ENCODE data around the gene SLC17A1.
"Not testable (repeated sequence)": the region's sequence is repeated elsewhere in the genome, so short reads cannot be mapped to it uniquely, and the experiment has no call there.

SLC17A1 gene

DNA sequence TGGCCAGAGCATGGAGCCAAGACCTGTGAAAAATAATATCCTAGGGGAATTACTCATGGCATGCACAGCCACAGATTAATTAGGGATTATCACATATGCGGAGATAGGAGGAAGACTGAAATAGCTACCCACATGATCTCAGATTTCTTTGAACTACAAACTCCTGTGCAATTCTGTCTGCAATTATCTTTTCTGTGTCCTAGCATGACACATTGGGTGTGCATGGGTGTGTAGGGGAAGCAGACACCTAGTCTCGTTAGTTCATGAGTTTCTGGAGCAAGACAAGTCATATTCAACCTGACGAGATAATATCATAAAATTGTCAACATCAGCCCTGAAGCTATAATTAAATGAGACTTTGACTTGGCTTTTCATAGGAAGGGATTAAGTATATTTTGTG, 80.9 kb downstream of the SLC17A1 start:
- FAIRE-seq (no peak), DNase-seq (ENCODE audit: insufficient read length, low spot score) (no peak)
- TF ChIP-seq POLR2AphosphoS5 (IDR thresholded peaks at IDR 0.05; ENCODE audit: low read depth, low read length), result no peak
- TF ChIP-seq TAF1 (IDR thresholded peaks at IDR 0.05; ENCODE audit: low read depth, low read length), result no peak
- TF ChIP-seq POLR2A (IDR thresholded peaks at IDR 0.05; ENCODE audit: low read depth, low read length), result no peak

DNA sequence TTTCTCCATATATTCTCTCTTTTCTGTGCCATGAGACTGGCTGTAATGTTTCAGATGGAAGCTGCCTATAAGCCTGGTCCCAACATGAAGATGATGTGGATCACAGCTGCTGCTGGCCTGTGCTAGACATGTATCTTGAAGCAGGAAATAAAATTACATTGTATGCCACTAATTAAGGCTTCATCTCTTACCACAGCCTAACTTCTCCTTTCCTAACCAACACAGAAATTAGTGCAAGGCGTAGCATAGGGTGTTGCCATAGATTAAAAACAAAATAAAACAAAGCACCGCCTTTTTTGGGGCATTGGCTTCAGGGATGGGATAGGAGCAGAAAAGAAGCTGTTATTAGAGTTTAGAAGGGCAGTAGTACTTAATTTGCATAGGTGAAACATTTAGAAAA, 82.0 kb downstream of the SLC17A1 start:
- DNase-seq (ENCODE audit: insufficient read length, low spot score), result no peak
- no peak for FAIRE-seq
- TF ChIP-seq POU2F2 (IDR thresholded peaks at IDR 0.05; ENCODE audit: low read depth, low read length) (no peak), POLR2AphosphoS5 (IDR thresholded peaks at IDR 0.05; ENCODE audit: low read depth, low read length) (no peak), TAF1 (IDR thresholded peaks at IDR 0.05; ENCODE audit: low read depth, low read length) (no peak), POLR2A (IDR thresholded peaks at IDR 0.05; ENCODE audit: low read depth, low read length) (no peak), PAX5 (IDR thresholded peaks at IDR 0.05; ENCODE audit: insufficient read depth, low read length, severe bottlenecking) (no peak), SPI1 (IDR thresholded peaks at IDR 0.05; ENCODE audit: low read depth, low read length) (no peak)

DNA sequence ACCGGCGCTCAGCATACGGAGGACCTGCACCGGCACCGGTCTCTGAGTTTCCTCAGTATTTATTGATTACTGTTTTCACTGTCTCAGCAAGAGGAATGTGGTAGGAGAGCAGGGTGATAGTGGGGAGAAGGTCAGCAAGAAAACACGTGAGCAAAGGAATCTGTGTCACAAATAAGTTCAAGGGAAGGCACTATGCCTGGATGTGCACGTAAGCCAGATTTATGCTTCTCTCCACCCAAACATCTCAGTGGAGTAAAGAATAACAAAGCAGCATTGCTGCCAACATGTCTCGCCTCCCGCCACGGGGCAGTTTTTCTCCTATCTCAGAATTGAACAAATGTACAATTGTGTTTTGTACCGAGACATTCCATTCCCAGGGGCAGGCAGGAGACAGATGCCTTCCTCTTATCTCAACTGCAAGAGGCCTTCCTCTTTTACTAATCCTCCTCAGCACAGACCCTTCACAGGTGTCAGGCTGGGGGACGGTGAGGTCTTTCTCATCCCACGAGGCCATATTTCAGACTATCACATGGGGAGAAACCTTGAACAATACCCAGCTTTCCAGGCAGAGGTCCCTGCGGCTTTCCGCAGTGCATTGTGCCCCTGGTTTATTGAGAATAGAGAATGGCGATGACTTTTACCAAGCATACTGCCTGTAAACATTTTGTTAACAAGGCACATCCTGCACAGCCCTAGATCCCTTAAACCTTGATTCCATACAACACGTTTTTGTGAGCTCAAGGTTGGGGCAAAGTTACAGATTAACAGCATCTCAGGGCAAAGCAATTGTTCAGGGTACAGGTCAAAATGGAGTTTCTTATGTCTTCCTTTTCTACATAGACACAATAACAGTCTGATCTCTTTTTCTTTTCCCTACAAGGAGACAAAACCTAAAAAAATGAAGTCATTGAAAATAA, 83.0 kb downstream of the SLC17A1 start:
- not testable (repeated sequence) for FAIRE-seq; DNase-seq (ENCODE audit: insufficient read length, low spot score)

DNA sequence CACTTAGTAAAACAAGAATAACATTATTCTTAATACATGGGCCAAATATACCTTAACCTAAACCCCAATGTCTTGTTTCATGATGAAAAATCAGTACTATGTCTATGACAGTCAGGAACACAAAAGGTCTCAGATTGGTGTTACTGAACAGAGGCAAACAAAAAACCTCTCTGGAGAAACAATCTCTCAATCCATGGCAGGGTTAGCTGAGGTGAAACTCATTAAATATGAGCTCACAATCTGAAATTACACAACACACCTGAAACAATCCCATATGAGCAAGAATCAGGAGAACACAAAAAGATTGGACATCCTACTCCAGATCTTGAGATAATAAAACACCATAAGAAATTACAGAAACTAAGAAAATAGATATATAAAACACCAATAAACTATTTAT, 83.8 kb downstream of the SLC17A1 start:
- no peak for TF ChIP-seq SPI1 (IDR thresholded peaks at IDR 0.05; ENCODE audit: low read depth, low read length)
- TF ChIP-seq POLR2AphosphoS5 (IDR thresholded peaks at IDR 0.05; ENCODE audit: low read depth, low read length), result no peak
- no peak for TF ChIP-seq TAF1 (IDR thresholded peaks at IDR 0.05; ENCODE audit: low read depth, low read length)
- no peak for TF ChIP-seq POLR2A (IDR thresholded peaks at IDR 0.05; ENCODE audit: low read depth, low read length)
- TF ChIP-seq PAX5 (IDR thresholded peaks at IDR 0.05; ENCODE audit: insufficient read depth, low read length, severe bottlenecking), result no peak
- TF ChIP-seq POU2F2 (IDR thresholded peaks at IDR 0.05; ENCODE audit: low read depth, low read length), result no peak
- DNase-seq (ENCODE audit: insufficient read length, low spot score), result no peak
- no peak for FAIRE-seq

DNA sequence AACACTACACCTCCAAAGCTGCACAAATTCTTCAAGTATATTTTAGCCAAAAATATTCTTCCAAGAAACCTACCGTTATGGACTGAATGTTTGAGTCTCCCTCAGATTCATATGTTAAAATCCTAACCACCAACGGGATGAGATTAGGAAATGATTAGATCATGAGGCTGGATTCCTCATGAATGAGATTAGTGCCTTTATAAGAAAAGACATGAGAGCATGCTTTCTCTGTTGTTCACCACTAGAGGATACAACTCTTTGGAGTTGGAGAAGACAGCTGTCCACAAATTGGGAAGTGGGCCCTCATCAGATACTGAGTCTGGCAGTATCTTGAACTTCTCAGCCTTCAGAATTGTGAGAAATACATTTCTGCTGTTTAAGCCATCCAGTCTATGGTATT, 84.4 kb downstream of the SLC17A1 start:
- no peak for TF ChIP-seq POU2F2 (IDR thresholded peaks at IDR 0.05; ENCODE audit: low read depth, low read length)
- TF ChIP-seq POLR2A (IDR thresholded peaks at IDR 0.05; ENCODE audit: low read depth, low read length), result no peak
- TF ChIP-seq POLR2AphosphoS5 (IDR thresholded peaks at IDR 0.05; ENCODE audit: low read depth, low read length), result no peak
- TF ChIP-seq TAF1 (IDR thresholded peaks at IDR 0.05; ENCODE audit: low read depth, low read length), result no peak
- no peak for TF ChIP-seq PAX5 (IDR thresholded peaks at IDR 0.05; ENCODE audit: insufficient read depth, low read length, severe bottlenecking)
- no peak for TF ChIP-seq SPI1 (IDR thresholded peaks at IDR 0.05; ENCODE audit: low read depth, low read length)
- DNase-seq (ENCODE audit: insufficient read length, low spot score) (no peak), FAIRE-seq (no peak)

DNA sequence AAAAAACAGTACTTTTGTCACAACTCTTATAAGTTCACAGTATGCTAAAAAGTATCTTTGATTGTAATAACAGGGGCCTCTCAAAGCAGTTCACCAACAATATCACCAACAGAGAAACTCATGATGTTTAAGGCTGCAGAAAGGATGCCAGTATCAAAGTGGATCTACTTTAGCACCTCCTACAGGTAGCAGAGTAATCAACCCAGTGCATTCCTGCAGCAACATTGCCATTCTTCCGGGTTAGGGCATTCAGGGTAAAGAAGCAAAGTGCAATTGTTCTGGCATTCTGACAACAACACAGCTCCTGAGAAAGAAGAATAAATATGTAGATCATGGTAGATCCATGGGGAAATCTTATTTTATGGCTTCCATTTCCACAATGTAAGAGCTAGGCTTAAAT, 84.9 kb downstream of the SLC17A1 start:
- DNase-seq (ENCODE audit: insufficient read length, low spot score) (no peak), FAIRE-seq (no peak)
- TF ChIP-seq POLR2AphosphoS5 (IDR thresholded peaks at IDR 0.05; ENCODE audit: low read depth, low read length) (no peak), POLR2A (IDR thresholded peaks at IDR 0.05; ENCODE audit: low read depth, low read length) (no peak), PAX5 (IDR thresholded peaks at IDR 0.05; ENCODE audit: insufficient read depth, low read length, severe bottlenecking) (no peak), SPI1 (IDR thresholded peaks at IDR 0.05; ENCODE audit: low read depth, low read length) (no peak), POU2F2 (IDR thresholded peaks at IDR 0.05; ENCODE audit: low read depth, low read length) (no peak), TAF1 (IDR thresholded peaks at IDR 0.05; ENCODE audit: low read depth, low read length) (no peak)

DNA sequence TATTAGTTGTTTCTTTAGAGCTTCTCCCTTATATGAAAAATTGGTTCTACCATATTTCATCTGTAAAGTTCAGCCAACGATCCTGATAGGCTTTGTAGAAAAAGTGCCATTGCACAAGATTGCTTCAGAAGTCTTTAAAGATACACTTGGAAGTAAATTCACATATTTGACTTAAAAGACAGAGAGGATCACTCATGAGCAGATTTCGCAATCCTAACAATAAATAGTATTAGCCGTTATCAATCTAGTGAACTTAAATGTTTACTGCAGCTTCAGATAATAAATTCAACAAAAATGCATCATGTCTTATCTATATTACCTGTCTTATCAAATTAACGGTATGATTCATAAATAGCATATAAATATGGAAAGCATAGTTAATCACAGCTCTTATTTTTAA, 86.0 kb downstream of the SLC17A1 start:
- DNase-seq (ENCODE audit: insufficient read length, low spot score) (no peak), FAIRE-seq (no peak)
- TF ChIP-seq PAX5 (IDR thresholded peaks at IDR 0.05; ENCODE audit: insufficient read depth, low read length, severe bottlenecking), result no peak
- no peak for TF ChIP-seq TAF1 (IDR thresholded peaks at IDR 0.05; ENCODE audit: low read depth, low read length)
- no peak for TF ChIP-seq POLR2AphosphoS5 (IDR thresholded peaks at IDR 0.05; ENCODE audit: low read depth, low read length)
- no peak for TF ChIP-seq POLR2A (IDR thresholded peaks at IDR 0.05; ENCODE audit: low read depth, low read length)
- no peak for TF ChIP-seq SPI1 (IDR thresholded peaks at IDR 0.05; ENCODE audit: low read depth, low read length)
- TF ChIP-seq POU2F2 (IDR thresholded peaks at IDR 0.05; ENCODE audit: low read depth, low read length), result no peak

DNA sequence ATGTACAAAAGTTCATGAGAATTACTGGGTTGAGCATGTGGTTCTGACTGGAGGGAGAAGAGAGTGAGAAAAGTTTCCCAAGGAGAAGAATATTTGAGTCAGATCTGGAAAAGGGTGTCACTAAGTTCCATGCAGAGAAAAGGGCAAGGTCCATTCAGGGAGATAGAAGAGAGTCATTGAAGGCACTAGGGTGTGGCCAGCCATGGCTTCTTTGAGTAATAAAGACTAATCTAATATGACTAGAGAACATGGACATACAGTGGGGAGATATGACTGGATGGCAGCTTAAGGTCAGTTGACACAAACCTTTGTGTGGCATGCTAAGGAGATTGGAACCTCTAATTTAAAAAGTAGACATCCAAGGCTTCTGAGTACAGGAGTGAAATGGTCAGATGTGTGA, 88.0 kb downstream of the SLC17A1 start:
- FAIRE-seq (no peak), DNase-seq (ENCODE audit: insufficient read length, low spot score) (no peak)
- TF ChIP-seq TAF1 (IDR thresholded peaks at IDR 0.05; ENCODE audit: low read depth, low read length) (no peak), POLR2AphosphoS5 (IDR thresholded peaks at IDR 0.05; ENCODE audit: low read depth, low read length) (no peak), PAX5 (IDR thresholded peaks at IDR 0.05; ENCODE audit: insufficient read depth, low read length, severe bottlenecking) (no peak), POLR2A (IDR thresholded peaks at IDR 0.05; ENCODE audit: low read depth, low read length) (no peak), SPI1 (IDR thresholded peaks at IDR 0.05; ENCODE audit: low read depth, low read length) (no peak), POU2F2 (IDR thresholded peaks at IDR 0.05; ENCODE audit: low read depth, low read length) (no peak)

DNA sequence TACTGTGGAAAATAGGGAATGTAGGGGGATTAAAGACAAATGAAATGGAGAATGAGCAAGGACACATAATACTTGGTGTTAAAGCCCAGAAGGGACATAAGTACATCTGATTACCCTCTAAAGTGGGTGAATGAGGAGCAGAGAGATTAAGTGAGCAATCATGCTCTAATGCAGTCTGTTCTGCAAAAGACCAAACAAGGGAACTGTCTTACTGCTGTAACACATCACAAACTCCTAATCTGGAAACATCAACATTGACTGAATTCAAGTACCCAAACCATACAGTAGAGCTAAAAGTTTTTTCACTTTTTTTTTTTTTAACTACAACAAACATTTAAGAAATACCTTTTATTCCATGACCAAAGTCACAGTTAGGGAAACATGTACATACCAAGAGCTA, 96.6 kb downstream of the SLC17A1 start:
- DNase-seq (ENCODE audit: insufficient read length, low spot score) (no peak), FAIRE-seq (no peak)
- TF ChIP-seq TAF1 (IDR thresholded peaks at IDR 0.05; ENCODE audit: low read depth, low read length), result no peak
- TF ChIP-seq SPI1 (IDR thresholded peaks at IDR 0.05; ENCODE audit: low read depth, low read length), result no peak
